G401 (cell line): ENCODE data around the gene STAC. TPM values are rescaled to one million over a fixed set of nuclear protein-coding genes. Genes with fewer than 3 reads are reported as not detected.
A peak's percentile ranks its signal among the peaks of the same experiment; 100 is the strongest.
"Not testable (repeated sequence)": the region's sequence is repeated elsewhere in the genome, so short reads cannot be mapped to it uniquely, and the experiment has no call there.

Experiments used
- DNase-seq: peaks from one replicate; pipeline ENCODE4 v3.0.0-alpha.2; 2015; ENCODE audit warnings: low spot score
- in situ Hi-C: cut with HindIII; loops from 2 replicates; pipeline ENCODE4 v1.10.0; 2016; ENCODE audit warnings: low sequenced_read_pairs, mixed read lengths
- total RNA-seq: library from RNA; depleted of rRNA; stranded (reverse); fragments of >200 nt; shearing (Covaris generic); gene quantifications from 2 replicates; pipeline ENCODE4 v1.2.3, GENCODE V29; 2014

The STAC gene
- total RNA-seq, 1 experiment from 2014 or later: not detected

- in situ Hi-C loops: no loop called here
- no peak for DNase-seq
Observed at GRCh38 chr3:36408146-36408545, 27.8 kb downstream of the STAC start.

GRCh38 chr3:36409862-36410261 is 29.6 kb downstream of the STAC start:
- peak; percentile 47 for DNase-seq
- in situ Hi-C loops: no loop called here

- no peak for DNase-seq
- in situ Hi-C loops: no loop called here
Observed at GRCh38 chr3:36411587-36411986, 31.3 kb downstream of the STAC start.

GRCh38 chr3:36416599-36416998 is 36.3 kb downstream of the STAC start:
- in situ Hi-C loops: no loop called here
- DNase-seq: no peak

- DNase-seq: no peak
- in situ Hi-C loops: no loop called here
Observed at GRCh38 chr3:36417237-36417636, 36.9 kb downstream of the STAC start.

GRCh38 chr3:36418296-36418695 is 38.0 kb downstream of the STAC start:
- in situ Hi-C loops: no loop called here
- DNase-seq: no peak

- no peak for DNase-seq
- in situ Hi-C loops: no loop called here
Observed at GRCh38 chr3:36428445-36428844, 48.1 kb downstream of the STAC start.

- in situ Hi-C loops: no loop called here
- DNase-seq: no peak
Observed at GRCh38 chr3:36429986-36430485, 49.7 kb downstream of the STAC start.

GRCh38 chr3:36433511-36433910 is 53.2 kb downstream of the STAC start:
- DNase-seq: no peak
- in situ Hi-C loops: no loop called here

- DNase-seq: peak; percentile 43
Observed at GRCh38 chr3:36434687-36435426, 54.6 kb downstream of the STAC start.

GRCh38 chr3:36443028-36443686 is 62.9 kb downstream of the STAC start:
- in situ Hi-C loops: no loop called here

More at GRCh38 chr3:36434687-36435426, 54.6 kb downstream of the STAC start:
- in situ Hi-C loops: no loop called here

GRCh38 chr3:36444909-36445308 is 64.6 kb downstream of the STAC start:
- no peak for DNase-seq
- in situ Hi-C loops: no loop called here

More at GRCh38 chr3:36443028-36443686, 62.9 kb downstream of the STAC start:
- no peak for DNase-seq

GRCh38 chr3:36446276-36446675 is 66.0 kb downstream of the STAC start:
- DNase-seq: no peak
- in situ Hi-C loops: no loop called here

- in situ Hi-C loops: no loop called here
- DNase-seq: no peak
Observed at GRCh38 chr3:36447061-36447460, 66.8 kb downstream of the STAC start.

GRCh38 chr3:36451816-36452215 is 71.5 kb downstream of the STAC start:
- in situ Hi-C loops: no loop called here
- no peak for DNase-seq

GRCh38 chr3:36453213-36453612 is 72.9 kb downstream of the STAC start:
- in situ Hi-C loops: not testable (repeated sequence)

GRCh38 chr3:36453896-36454295 is 73.6 kb downstream of the STAC start:
- DNase-seq, in situ Hi-C loops: not testable (repeated sequence)

More at GRCh38 chr3:36453213-36453612, 72.9 kb downstream of the STAC start:
- not testable (repeated sequence) for DNase-seq

- in situ Hi-C loops: no loop called here
- peak; percentile 61 for DNase-seq
Observed at GRCh38 chr3:36455406-36455805, 75.1 kb downstream of the STAC start.

GRCh38 chr3:36456784-36457183 is 76.5 kb downstream of the STAC start:
- DNase-seq: no peak
- in situ Hi-C loops: no loop called here

- DNase-seq: no peak
- in situ Hi-C loops: no loop called here
Observed at GRCh38 chr3:36457667-36458066, 77.4 kb downstream of the STAC start.
